Astrocyte (in vitro differentiated cells and primary cell): Measurements from ENCODE around the gene MACIR. TPM values are rescaled to one million over a fixed set of nuclear protein-coding genes. Genes with fewer than 3 reads are reported as not detected.

Experiments used
- DNase-seq: peaks from one replicate; pipeline ENCODE4 v3.0.0-alpha.2; 2010; ENCODE audit warnings: low read depth
- FAIRE-seq: peaks from 2 replicates; lab custom pipeline; 2011; peaks lifted over from hg19 to GRCh38; lab: Jason Lieb, UNC
- H2AFZ ChIP-seq: 2 replicates; pipeline ENCODE4 v1.6.0; 2012; ENCODE audit warnings: low read depth, low read length, inconsistent platforms
- H3K27ac ChIP-seq: 2 replicates; pipeline ENCODE4 v1.5.1; 2011; ENCODE audit warnings: low read depth, low read length, inconsistent platforms
- H3K27me3 ChIP-seq: 2 replicates; pipeline ENCODE4 v1.6.0; 2011; ENCODE audit warnings: low read length, inconsistent platforms; ENCODE audit not compliant: insufficient read depth
- H3K36me3 ChIP-seq: 2 replicates; pipeline ENCODE4 v1.5.1; 2011; ENCODE audit warnings: low read length, inconsistent platforms; ENCODE audit not compliant: insufficient read depth
- H3K4me1 ChIP-seq: 2 replicates; pipeline ENCODE4 v1.5.1; 2011; ENCODE audit warnings: low read length, inconsistent platforms; ENCODE audit not compliant: insufficient read depth
- H3K4me2 ChIP-seq: 2 replicates; pipeline ENCODE4 v1.6.0; 2012; ENCODE audit warnings: low read length, inconsistent platforms
- H3K4me3 ChIP-seq: 2 replicates; pipeline ENCODE4 v1.5.1; 2011; ENCODE audit warnings: low read depth, mild to moderate bottlenecking, low read length, inconsistent platforms; ENCODE audit not compliant: insufficient read depth
- H3K79me2 ChIP-seq: 2 replicates; pipeline ENCODE4 v1.6.0; 2012; ENCODE audit warnings: mild to moderate bottlenecking, low read length, inconsistent platforms; ENCODE audit not compliant: insufficient read depth
- H3K9ac ChIP-seq: 2 replicates; pipeline ENCODE4 v1.6.0; 2012; ENCODE audit warnings: mild to moderate bottlenecking, low read length, inconsistent platforms
- H3K9me3 ChIP-seq: 2 replicates; pipeline ENCODE4 v1.5.1; 2012; ENCODE audit warnings: low read depth, mild to moderate bottlenecking, low read length, inconsistent platforms; ENCODE audit not compliant: insufficient read depth
- H4K20me1 ChIP-seq: 2 replicates; pipeline ENCODE4 v1.6.0; 2012; ENCODE audit warnings: low read length, inconsistent platforms; ENCODE audit not compliant: insufficient read depth
- H3K27ac Mint-ChIP-seq: one replicate; pipeline ENCODE4 v1.8.0; 2021; ENCODE audit warnings: mild to moderate bottlenecking, mixed read lengths; ENCODE audit not compliant: unreplicated experiment
- H3K27me3 Mint-ChIP-seq: one replicate; pipeline ENCODE4 v1.8.0; 2021; ENCODE audit warnings: low read depth, mixed read lengths; ENCODE audit not compliant: unreplicated experiment
- H3K36me3 Mint-ChIP-seq: one replicate; pipeline ENCODE4 v1.8.0; 2021; ENCODE audit warnings: low read depth, mixed read lengths; ENCODE audit not compliant: unreplicated experiment
- H3K4me1 Mint-ChIP-seq: one replicate; pipeline ENCODE4 v1.8.0; 2021; ENCODE audit warnings: low read depth, mixed read lengths; ENCODE audit not compliant: unreplicated experiment
- H3K4me3 Mint-ChIP-seq: one replicate; pipeline ENCODE4 v1.8.0; 2021; ENCODE audit warnings: mild to moderate bottlenecking, moderate library complexity, mixed read lengths; ENCODE audit not compliant: unreplicated experiment
- H3K9me3 Mint-ChIP-seq: one replicate; pipeline ENCODE4 v1.8.0; 2021; ENCODE audit warnings: mild to moderate bottlenecking, mixed read lengths; ENCODE audit not compliant: unreplicated experiment
- EZH2 ChIP-seq: IDR thresholded peaks from 2 replicates; pipeline ENCODE4 v1.6.1; 2012; ENCODE audit warnings: mild to moderate bottlenecking, low read length, inconsistent platforms; ENCODE audit not compliant: insufficient read depth
- total RNA-seq: library from RNA; stranded (reverse); gene quantifications from 2 replicates; pipeline ENCODE4 v1.2.1, GENCODE V29; 2021
- TF ChIP-seq, protein P1 (sequence below): IDR thresholded peaks from 2 replicates; pipeline ENCODE4 v1.5.1; 2011; ENCODE audit warnings: low read depth, mild to moderate bottlenecking, inconsistent platforms, low read length, moderate library complexity; ENCODE audit not compliant: insufficient read depth

The MACIR gene
- total RNA-seq, 1 donor from 2014 or later = 27.1 TPM

DNA sequence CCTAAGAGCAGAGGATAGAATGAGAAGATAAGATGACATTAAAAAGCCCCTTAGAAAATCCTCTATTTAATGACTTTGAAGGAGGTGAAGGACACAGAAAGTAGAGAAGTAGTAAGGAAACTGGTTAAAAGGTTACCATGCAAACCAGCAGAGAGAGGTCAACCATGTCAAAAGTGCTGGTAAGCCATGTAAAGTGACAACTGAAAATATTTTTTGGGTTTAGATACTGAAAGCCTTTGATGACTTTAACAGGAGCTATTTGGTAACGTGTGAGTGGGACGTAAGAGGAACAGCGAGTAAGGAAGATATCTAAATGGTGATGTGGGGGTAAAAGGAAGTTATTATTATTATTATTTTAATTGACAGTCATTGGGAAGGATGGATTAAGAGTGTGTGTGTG lies 56.9 kb downstream of the MACIR start:
- H3K9me3 ChIP-seq = no peaks in the 10 kb centered on the region
- no peak overlapping the region for H3K27ac Mint-ChIP-seq
- no peak overlapping the region for H3K4me3 ChIP-seq
- no peak overlapping the region for H3K4me3 Mint-ChIP-seq
- no peaks in the 10 kb centered on the region for H4K20me1 ChIP-seq
- H3K4me1 Mint-ChIP-seq = no peaks in the 10 kb centered on the region
- H3K36me3 ChIP-seq = no peaks in the 10 kb centered on the region
- DNase-seq = no peak
- H3K4me1 ChIP-seq = no peaks in the 10 kb centered on the region
- no peak for TF ChIP-seq EZH2
- TF ChIP-seq, protein P1, sequence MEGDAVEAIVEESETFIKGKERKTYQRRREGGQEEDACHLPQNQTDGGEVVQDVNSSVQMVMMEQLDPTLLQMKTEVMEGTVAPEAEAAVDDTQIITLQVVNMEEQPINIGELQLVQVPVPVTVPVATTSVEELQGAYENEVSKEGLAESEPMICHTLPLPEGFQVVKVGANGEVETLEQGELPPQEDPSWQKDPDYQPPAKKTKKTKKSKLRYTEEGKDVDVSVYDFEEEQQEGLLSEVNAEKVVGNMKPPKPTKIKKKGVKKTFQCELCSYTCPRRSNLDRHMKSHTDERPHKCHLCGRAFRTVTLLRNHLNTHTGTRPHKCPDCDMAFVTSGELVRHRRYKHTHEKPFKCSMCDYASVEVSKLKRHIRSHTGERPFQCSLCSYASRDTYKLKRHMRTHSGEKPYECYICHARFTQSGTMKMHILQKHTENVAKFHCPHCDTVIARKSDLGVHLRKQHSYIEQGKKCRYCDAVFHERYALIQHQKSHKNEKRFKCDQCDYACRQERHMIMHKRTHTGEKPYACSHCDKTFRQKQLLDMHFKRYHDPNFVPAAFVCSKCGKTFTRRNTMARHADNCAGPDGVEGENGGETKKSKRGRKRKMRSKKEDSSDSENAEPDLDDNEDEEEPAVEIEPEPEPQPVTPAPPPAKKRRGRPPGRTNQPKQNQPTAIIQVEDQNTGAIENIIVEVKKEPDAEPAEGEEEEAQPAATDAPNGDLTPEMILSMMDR = no peak
- H2AFZ ChIP-seq = no peak overlapping the region
- H3K36me3 Mint-ChIP-seq = no peaks in the 10 kb centered on the region
- no peaks in the 10 kb centered on the region for H3K9me3 Mint-ChIP-seq
- H3K4me2 ChIP-seq = no peak overlapping the region
- H3K27ac ChIP-seq = no peak overlapping the region
- H3K79me2 ChIP-seq = no peaks in the 10 kb centered on the region
- FAIRE-seq = no peak
- H3K27me3 ChIP-seq = no peaks in the 10 kb centered on the region
- H3K27me3 Mint-ChIP-seq = no peaks in the 10 kb centered on the region
- no peak overlapping the region for H3K9ac ChIP-seq

DNA sequence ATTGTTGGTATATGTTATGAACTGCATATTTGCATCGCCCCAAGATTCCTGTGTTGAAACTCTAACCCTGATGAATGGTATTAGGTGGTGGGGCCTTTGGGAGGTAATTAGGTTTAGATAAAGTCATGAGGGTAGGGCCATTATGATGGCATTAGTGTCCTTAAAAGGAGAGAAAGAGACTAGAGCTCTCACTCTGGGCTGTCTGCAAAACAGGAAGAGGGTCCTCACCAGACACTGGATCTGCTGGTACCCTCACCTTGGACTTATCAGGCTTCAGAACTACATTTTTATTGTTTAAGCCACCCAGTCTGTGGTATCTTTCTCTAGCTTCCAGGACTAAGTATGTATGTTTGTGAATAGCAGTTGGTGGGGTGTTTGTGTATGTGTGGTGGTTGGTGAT lies 68.9 kb downstream of the MACIR start:
- Histone ChIP-seq H3K27me3 (no peaks in the 10 kb centered on the region), H3K27ac (no peak overlapping the region), H3K9me3 (no peaks in the 10 kb centered on the region), H2AFZ (no peak overlapping the region), H3K4me3 (no peak overlapping the region), H3K4me1 (no peaks in the 10 kb centered on the region), H4K20me1 (no peaks in the 10 kb centered on the region), H3K79me2 (no peaks in the 10 kb centered on the region), H3K9ac (no peak overlapping the region), H3K36me3 (no peaks in the 10 kb centered on the region), H3K4me2 (no peak overlapping the region)
- FAIRE-seq = no peak
- Mint-ChIP-seq H3K27me3 (peaks cover 5% of the 10 kb centered on the region), H3K36me3 (no peaks in the 10 kb centered on the region), H3K9me3 (no peaks in the 10 kb centered on the region), H3K4me1 (no peaks in the 10 kb centered on the region), H3K4me3 (no peak overlapping the region), H3K27ac (no peak overlapping the region)
- no peak for TF ChIP-seq EZH2
- TF ChIP-seq, protein P1 = no peak
- no peak for DNase-seq

GRCh38 chr5:103327893-103328292 lies 69.3 kb downstream of the MACIR start:
- no peak overlapping the region for H3K4me2 ChIP-seq
- H3K27ac ChIP-seq = no peak overlapping the region
- no peaks in the 10 kb centered on the region for H3K27me3 ChIP-seq
- no peaks in the 10 kb centered on the region for H4K20me1 ChIP-seq
- TF ChIP-seq, protein P1 = no peak
- TF ChIP-seq EZH2 = no peak
- H3K4me1 ChIP-seq = no peaks in the 10 kb centered on the region
- no peak overlapping the region for H3K4me3 ChIP-seq
- H2AFZ ChIP-seq = no peak overlapping the region
- Mint-ChIP-seq H3K27ac (no peak overlapping the region), H3K9me3 (no peaks in the 10 kb centered on the region), H3K4me1 (no peaks in the 10 kb centered on the region), H3K27me3 (peaks cover 5% of the 10 kb centered on the region), H3K4me3 (no peak overlapping the region), H3K36me3 (no peaks in the 10 kb centered on the region)
- no peaks in the 10 kb centered on the region for H3K36me3 ChIP-seq
- no peak for DNase-seq
- no peak for FAIRE-seq
- no peak overlapping the region for H3K9ac ChIP-seq
- no peaks in the 10 kb centered on the region for H3K9me3 ChIP-seq
- no peaks in the 10 kb centered on the region for H3K79me2 ChIP-seq

Other genes starting within 250 kb of the MACIR start
- 5.1 and 5.4 TPM in 2 replicates for gene GIN1, start 138.6 kb upstream of the MACIR start, total RNA-seq
- 59.7 and 67.7 TPM in 2 replicates for gene PPIP5K2, start 138.5 kb upstream of the MACIR start, total RNA-seq